ENCODE data around the gene GLIPR1L1.
A peak's percentile ranks its signal among the peaks of the same experiment; 100 is the strongest.
"Not testable (repeated sequence)": the region's sequence is repeated elsewhere in the genome, so short reads cannot be mapped to it uniquely, and the experiment has no call there.

The GLIPR1L1 gene, protein sequence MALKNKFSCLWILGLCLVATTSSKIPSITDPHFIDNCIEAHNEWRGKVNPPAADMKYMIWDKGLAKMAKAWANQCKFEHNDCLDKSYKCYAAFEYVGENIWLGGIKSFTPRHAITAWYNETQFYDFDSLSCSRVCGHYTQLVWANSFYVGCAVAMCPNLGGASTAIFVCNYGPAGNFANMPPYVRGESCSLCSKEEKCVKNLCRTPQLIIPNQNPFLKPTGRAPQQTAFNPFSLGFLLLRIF

DNA sequence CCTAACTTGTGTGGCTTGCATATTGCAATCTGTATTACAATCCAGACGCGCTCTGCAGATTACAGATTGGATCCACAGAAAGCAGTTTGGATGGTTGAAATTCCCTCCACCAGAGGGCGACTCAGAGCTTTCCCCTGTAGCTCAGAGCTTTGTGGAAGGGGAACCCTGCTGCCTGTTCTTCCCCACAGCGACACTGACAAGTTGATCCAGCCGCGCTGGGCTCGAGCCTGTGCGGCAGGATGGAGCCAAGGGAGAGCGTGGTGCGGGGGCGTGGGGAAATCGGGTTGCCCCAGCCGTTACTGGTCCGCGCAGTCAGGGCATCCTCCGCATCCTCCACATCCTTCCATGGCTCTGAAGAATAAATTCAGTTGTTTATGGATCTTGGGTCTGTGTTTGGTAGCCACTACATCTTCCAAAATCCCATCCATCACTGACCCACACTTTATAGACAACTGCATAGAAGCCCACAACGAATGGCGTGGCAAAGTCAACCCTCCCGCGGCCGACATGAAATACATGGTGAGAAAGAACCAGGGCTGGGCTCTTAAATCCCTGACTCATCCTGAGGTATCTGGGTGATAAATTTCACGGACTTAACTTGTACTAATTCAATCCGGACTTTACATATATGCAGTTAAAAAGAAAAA, at the start of gene GLIPR1L1:
Gene GLIPR1L1, plus strand, starts transcription at position 287 of the 647 bp plus-strand sequence. Its CDS starts 59 bp downstream, at position 346.
- peak; percentile 78 for DNase-seq (ENCODE audit: low spot score)

DNA sequence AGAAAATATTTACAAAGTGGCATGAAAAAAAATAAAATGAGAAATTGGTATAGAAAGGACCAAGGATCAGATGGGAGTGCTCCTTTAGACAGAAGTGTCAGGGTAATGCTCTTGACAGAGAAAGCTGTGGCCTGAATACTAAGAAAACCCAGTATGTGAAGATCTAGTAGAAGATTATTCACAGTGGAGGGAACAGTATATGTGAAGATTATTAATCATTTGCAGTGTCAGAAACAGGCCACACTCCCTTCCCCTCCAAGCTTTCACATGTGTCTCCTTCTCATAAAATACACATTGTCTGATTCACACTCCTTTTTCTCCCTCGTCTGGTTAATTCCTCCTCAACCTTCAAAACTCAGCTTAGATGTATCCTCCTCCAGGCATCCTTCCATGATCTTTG, 45.6 kb upstream of the GLIPR1L1 start:
- no peak for DNase-seq (ENCODE audit: low spot score)

DNA sequence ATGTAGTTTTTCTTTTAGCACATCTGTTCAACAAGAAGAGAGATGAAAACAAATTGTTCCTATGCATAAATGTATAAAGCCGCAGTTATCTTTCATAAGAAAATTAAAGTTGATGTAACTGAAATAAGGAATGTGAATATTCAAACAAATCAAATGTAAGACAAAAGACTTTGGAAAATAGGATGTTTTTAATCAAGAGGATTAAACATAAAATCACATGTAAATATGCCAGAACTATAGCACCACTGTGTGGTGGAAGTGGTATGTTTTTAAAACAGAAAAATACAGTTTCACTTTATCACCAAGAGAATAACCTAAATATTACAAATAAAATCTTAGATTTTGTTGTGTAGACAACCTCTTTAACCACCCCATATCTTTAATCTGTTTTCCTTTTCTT, 44.7 kb upstream of the GLIPR1L1 start:
- no peak for DNase-seq (ENCODE audit: low spot score)

DNA sequence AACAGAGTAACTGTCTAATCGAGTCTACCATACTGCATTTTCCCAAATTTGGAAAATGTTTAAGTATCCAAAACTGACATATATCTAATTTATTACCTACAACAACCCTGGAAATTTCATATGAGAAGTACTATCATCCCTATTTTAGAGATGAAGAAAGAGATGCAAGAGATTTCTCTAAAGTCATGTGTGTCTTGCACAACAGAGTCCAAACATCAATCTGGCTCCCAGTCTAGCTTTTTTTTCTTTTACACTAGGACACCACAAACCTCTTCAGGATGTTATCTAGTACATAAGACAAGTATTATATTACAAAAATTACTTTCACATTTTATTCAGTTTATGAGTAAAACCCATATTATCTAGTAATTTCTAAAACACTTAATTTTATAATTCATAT, 43.5 kb upstream of the GLIPR1L1 start:
- DNase-seq (ENCODE audit: low spot score): no peak

DNA sequence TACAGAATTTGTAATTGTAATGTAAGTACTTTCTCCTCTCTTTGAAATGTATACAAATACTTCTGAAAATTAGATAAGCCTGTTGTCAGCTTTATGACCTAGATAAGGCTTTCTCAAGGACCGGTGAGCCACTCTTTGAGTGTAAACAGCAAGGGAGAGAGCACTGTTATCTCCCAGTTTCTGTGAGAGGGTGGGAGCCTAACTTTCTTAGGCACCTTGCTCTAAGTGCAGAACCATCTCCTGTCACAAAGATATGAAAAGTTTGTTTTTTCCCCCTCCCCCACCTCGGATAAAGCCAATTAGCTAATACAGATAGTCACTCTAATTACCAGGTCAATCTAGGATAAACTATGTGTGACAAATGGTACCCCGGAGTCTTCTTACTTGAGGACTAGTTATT, 40.1 kb upstream of the GLIPR1L1 start:
- no peak for DNase-seq (ENCODE audit: low spot score)

DNA sequence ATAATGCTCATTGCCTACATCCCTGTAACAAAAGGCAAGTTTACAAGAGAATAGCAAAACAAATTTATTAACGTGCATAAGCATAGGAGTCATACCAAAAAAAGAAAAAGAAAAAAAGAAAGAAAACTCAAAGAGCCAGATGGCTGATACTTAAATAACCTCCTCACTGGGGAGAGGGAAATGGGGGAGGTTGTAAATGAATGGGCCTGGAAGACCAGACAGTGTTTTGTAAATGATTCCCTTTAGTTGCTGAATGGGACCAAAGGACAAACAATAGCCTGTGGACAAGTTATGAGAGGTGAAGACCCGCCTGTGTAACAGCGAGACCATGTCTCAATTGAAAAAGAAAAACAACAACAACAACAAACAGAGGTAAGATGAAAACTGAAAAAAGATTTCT, 39.7 kb upstream of the GLIPR1L1 start:
- no peak for DNase-seq (ENCODE audit: low spot score)

DNA sequence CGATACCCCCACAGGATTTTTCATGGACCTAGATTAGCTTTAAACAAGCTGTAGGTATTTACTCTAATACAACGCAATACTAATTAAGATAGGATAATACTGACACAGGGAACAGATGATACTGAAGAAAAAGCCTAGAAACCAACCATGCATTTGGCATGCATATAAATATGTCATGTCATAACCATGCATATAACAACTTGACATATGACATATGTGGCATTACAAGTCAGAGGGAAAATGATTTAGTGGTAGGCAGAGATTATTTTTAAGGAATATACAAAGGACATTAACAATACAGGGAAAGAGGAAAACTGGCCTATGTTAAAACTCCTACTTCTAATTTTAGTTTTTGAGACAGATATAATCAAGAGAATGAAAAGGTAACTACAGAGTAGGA, 32.2 kb upstream of the GLIPR1L1 start:
- no peak for DNase-seq (ENCODE audit: low spot score)

DNA sequence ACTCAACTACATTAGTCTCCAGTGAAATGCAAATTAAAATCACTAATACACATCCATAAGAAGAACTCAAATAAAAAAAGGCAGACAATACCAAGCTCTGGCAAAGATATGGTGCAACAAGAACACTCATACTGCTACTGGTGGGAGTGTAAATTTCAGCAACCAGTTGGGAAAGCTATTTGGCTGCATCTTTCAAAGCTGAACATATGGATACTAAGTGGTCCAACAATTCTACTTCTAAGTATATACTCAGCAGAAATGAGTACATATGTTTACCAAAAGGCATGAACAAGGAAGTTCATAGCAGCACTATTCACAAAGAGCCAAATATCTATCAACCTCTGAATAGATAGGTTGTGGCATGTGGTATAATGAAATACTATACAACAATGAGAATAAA, 31.7 kb upstream of the GLIPR1L1 start:
- no peak for DNase-seq (ENCODE audit: low spot score)

DNA sequence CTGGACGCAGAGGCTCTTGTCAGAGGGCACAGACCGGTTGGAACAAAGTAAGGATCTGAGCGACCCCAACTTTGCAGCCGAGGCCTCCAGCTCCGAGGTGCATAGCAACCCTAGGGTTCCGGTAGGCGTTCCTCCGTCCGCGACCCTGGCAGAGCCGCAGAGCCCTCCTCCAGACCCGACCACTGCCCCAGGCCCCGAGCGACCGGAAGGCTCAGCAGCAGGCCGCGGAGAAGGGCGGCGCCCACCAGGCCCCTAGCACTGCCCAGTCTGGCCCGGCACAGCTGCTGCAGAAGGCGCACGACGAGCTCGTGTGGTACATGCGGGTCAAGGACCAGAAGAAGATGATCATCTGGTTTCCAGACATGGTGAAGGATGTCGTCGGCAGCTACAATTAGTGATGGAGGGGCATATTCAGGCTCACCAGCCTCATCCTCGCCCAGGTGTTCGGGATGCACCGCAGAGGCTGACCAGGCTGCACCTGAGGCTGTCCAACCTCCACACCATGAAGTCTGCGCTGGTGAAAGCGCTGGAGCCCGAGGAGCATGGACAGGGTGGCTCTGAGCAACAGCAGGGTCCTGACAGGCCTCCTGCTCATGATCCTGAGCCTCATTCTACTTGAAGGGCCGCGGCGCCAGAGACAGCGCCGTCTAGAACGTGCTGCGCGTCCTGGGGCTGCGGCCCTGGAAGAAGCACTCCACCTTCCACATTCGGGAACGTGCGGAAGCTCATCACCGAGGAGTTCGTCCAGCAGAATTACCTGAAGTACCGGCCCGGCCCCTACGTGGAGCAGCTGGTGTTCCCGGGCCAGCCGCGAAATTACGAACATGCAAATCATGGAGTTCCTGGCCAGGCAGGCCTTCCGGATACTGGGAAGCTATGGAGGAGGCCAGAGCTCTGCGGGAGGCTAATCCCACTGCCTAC, 28.8 kb upstream of the GLIPR1L1 start:
- no peak for DNase-seq (ENCODE audit: low spot score)

DNA sequence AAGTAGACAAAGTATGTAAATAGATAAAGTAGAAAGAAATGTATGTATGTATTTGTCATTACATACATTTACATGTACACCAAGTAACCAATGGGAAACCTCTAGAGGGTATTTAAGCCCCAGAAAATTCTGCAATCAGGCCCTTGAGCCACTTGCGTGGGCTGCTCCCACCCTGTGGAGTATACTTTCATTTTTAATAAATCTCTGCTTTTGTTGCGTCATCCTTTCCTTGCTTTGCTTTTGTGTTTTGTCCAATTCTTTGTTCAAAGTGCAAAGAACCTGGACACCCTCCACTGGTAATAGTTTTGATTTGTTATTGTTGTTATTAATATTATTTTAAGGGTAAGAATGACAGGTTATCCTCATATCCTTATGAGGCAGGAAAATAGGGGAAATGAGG, 26.2 kb upstream of the GLIPR1L1 start:
- no peak for DNase-seq (ENCODE audit: low spot score)

DNA sequence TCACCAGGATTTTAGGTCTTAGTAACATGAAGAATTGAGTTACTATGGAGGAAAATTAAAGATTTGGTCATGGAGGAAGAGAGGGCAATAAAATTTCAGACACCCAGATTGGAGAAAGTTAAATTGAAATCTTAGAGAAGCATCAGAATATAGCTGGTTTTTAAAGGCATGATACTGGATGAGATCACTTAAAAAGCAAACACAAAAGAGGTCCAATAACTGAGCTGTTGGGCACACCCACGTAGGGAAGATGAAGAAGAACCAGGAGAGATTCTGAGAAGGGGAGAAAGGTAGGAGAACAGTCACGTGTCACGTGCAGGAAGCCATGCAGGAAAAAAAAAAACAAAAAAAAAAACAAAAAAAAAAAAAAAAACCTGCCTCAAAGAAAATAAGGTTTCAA, 23.1 kb upstream of the GLIPR1L1 start:
- no peak for DNase-seq (ENCODE audit: low spot score)

DNA sequence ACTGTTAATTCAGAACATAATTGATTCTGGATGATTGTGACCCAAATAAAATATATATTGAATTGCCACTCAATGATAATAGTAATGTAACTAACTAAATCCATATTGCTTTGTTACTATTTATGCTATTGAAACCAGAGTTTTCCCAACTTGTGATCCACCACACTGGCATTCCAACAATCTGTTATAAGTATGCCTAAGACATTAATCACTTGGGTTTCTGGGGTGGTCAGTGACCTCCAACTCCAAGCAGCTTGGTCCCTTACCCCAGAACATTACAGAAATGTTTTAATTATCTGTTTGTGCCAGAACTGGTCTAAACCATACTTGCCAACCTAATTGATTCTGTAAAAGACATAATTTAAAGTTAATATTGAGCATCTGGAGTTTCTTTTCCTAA, 19.0 kb upstream of the GLIPR1L1 start:
- DNase-seq (ENCODE audit: low spot score): peak; percentile 39

DNA sequence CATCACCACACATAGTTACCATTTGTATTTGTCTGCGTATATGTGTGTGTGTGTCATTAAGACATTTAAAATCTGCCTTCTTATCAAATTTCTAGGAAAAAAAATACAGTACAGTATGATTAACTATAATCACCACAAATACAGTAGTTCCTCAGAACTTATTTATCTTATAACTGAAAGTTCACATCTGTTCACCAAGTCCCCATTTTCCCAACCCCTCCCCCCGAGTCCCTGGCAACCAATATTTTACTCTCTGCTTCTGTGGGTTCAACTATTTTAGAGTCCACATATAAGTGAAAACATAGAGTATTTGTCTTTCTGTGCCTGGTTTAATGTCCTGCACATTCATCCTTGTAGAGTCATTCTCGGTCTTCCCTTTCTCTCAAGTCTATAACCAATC, 16.7 kb upstream of the GLIPR1L1 start:
- no peak for DNase-seq (ENCODE audit: low spot score)

DNA sequence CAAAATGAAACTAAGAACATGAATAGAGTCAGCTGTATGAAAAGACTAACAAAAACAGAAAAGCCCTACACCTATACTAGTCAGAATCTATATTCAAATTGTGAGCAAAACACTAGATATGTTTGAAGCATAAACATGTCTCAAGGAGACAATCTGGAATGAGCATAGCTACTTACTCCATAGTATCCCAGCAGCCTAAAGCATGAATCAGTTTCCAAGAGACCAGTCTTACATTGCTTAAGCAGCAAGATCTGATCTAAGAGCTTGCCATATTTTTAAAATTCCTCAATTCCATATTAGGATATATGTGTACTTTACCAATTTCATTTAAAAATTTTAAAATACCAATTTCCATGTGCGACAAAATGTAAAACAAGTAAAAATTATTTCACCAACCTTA, 12.0 kb upstream of the GLIPR1L1 start:
- peak; percentile 37 for DNase-seq (ENCODE audit: low spot score)

DNA sequence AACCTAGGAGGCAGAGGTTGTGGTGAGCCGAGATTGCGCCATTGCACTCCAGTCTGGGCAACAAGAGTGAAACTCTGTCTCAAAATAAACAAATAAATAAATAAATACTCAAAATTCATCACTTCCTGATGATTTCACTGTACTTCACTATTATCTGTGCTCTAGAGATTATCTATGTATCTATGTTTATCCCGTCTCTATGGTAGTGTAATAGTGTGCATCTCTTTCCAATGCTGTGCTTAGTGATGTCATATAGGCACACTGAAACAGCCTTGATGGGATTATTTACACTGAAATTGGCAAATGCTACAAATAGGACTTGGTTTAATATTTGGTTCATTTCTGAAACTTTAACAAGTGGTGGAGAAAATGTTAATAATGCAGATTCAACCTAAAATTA, 10.8 kb upstream of the GLIPR1L1 start:
- DNase-seq (ENCODE audit: low spot score): no peak

DNA sequence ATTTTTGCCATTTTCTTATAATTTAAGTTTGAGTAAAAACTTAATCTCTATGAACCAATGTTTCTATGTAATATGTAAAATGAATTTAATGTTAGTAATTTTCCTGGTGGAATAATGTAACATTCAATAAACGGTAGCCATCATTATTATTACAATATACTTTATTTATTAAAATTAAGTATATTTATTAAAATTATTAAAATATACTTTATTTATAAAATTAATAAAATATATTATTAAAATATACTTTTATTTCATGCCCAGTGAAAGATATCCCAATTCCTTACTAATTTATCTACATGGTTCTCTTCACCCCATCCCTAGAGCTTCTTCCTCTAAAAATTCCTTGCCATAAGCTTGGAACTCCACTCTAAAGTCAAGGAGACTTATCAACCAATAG, 6.8 kb upstream of the GLIPR1L1 start:
- DNase-seq (ENCODE audit: low spot score): no peak

DNA sequence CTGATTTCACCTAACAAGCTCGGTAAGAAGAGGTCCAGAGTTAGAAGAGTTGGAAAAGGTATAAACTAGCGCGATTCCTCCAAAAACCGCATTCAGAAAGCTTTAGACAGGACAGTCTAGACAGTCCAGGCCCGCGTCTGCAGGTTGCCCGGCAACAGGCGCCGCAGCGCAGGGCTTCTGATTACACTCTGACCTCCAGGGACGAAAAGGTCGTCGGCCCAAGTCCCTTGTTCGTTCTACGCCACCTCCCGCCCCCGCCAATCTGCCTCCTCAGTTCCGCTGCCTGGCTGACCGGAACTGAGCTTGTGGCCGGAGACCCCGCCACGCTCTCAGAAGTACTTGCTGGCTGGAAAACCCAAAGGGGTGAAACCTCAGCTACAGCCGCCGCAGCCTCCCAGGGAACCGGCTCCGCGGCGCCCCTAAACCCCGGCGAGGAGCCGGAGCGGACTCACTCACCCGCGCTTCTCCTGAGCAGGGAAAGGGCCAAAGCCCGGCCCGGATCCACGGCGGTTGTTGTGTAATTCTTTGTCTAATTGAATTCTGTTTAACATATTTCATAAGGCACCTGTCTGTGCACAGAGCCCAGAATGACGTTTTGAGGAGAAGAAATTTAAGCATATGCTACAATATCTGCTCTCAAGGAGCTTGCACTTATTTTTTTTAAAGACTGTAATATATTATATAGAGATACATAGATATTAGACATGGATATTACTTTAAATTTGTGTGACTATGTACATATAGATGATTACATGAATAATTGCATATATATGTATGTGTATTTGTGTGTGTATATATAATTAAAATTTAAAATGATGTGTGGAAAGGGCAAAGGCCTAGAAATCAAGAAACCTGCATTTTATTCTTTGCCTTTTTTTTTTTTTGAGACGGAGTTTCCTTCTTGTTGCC, 4.3 kb upstream of the GLIPR1L1 start, which contains the start of gene CAPS2:
Gene CAPS2, minus strand, starts transcription at position 407 of the 909 bp plus-strand sequence. CDS start 3,826 bp downstream, outside the sequence.
- DNase-seq (ENCODE audit: low spot score): peak; percentile 90

DNA sequence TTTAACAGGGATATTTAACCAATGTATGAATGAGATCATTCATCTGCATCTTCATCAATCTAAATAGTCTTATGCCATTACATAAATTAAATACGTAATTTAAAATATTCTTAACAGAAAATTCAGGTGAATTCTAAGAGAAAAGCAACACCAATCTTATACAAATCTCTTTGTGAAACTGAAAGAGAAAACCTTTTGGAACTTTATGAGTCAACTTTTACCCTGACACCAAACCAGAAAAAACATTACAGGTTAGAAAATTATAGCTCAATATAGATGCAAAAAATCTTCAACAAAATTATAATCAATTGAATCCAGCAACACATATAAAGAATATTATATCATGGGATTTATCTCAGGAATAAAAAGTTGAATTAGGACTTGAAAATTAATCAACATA, 3.4 kb downstream of the GLIPR1L1 start:
- DNase-seq (ENCODE audit: low spot score): no peak

DNA sequence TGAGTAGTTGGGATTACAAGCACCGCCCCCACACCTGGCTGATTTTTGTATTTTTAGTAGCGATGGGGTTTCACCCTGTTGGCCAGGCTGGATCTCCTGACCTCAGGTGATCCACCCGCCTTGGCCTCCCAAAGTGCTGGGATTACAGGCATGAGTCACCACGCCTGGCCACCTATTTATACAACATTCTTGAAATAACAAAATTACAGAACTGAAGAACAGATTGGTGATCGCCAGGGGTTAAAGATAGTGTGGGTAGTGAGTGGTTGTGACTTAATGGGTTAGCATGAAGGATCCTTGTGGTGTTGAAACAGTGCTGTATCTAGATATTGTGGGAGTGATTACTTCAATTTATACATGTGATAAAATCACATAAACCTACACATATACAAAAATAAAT, 7.4 kb downstream of the GLIPR1L1 start:
- no peak for DNase-seq (ENCODE audit: low spot score)

DNA sequence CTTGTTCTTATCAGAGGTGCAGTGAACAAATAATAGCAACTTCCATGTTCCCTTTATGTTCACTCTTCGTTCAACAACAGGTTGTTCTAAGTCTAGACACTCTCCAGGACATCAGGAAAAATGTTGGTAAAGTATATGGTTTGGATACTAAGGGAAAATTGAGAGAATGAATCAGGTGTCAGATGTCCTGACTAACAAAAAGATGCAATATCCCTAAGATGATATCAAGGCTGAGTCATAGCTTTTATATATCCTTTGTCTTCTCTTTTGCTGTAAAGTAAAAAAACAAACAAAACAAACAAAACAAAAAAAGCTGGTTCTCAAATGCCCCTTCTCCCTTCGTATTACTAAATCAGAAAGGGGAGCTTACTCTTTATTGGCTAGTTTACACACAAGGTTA, 11.1 kb downstream of the GLIPR1L1 start:
- no peak for DNase-seq (ENCODE audit: low spot score)

DNA sequence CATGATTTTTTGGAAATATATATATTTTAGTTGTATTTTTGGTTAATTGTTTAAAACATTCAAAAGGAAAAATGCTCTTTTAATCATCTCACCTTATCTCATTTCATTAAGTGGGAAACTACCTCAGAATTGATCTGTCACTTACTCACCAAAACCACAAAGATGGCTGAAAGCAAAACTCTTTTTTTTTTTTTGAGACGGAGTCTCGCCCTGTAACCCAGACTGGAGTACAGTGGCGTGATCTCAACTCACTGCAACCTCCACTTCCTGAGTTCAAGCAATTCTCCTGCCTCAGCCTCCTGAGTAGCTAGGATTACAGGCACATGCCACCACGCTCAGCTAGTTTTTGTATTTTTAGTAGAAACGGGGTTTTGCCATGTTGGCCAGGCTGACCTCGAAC, 11.7 kb downstream of the GLIPR1L1 start:
- not testable (repeated sequence) for DNase-seq (ENCODE audit: low spot score)

DNA sequence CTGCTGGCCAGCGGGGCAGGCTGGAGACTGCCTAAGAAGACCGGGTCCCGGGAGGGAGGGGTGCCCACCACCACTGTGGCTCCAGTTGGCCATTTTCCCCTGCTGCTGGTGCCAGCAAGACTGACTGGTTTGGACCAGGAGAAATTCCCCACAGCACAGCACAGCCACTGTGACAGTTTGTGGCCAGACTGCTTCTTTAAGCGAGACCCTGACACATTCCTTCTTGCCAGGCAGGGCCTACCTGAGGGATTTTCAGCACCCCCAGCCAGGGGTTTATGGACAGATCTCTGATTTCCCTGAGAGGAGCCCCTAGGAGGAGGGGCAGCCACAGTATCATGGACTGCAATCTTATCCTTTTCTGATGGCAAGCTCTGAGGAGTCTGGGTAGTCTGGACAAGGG, 15.5 kb downstream of the GLIPR1L1 start:
- no peak for DNase-seq (ENCODE audit: low spot score)

Measured in AG08396 (cell line).